Putamen (tissue), 1 donor: ENCODE data around the gene LHFPL3.
A peak's percentile ranks its signal among the peaks of the same experiment; 100 is the strongest.
"Not testable (repeated sequence)": the region's sequence is repeated elsewhere in the genome, so short reads cannot be mapped to it uniquely, and the experiment has no call there.

Experiments used
- DNase-seq: peaks from one replicate; pipeline ENCODE4 v3.0.0-alpha.2; 2016; ENCODE audit warnings: low spot score

Gene LHFPL3

DNA sequence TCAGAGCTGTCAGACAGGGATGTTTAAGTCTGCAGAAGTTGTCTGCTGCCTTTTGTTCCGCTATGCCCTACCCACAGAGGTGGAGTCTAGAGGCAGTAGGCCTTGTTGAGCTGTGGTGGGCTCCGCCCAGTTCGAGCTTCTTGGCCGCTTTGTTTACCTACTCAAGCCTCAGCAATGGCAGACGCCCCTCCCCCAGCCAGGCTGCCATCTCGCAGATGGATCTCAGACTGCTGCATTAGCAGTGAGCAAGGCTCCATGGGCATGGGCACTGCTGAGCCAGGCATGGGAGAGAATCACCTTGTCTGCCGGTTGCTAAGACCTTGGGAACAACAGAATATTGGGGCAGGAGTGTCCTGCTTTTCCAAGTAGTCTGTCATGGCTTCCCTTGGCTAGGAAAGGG is 267.2 kb downstream of the LHFPL3 start:
- DNase-seq: not testable (repeated sequence)

DNA sequence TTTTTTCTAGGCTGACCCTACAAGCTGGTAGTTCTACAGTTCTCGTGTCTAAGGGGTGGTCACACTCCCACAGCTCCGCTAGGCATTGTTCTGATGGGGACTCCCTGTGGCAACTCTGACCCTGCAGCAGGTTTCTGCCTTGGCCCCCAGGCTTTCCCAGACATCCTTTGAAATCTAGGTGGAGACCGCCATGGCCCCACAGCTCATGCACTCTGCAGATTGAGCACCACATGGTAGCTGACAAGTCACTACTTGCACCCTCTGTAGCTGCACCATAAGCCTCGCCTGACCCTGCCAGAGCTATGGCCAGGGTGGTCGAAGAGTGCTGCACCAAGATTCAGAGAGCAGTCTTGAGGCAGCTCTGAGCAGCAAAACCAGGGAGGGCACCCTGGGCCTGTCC is 275.6 kb downstream of the LHFPL3 start:
- no peak for DNase-seq

DNA sequence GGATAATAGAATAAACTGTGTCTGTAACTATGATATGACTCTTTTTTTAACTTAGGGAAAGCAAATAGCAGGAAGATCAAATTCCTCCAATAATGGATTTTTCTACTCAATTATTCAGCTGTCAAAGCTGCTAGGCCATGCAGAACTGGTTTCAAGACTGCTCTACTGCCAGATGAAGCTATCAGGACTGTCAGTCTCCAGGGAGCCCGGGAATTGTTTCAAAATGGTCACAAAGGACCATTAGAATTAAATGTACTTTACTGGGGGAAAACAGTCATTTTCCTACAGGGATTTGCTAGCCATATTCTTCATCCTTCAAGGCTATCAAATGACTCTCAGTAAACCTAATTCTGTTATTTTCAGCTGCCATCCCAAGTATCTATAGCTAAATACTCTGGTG is 276.3 kb downstream of the LHFPL3 start:
- no peak for DNase-seq

DNA sequence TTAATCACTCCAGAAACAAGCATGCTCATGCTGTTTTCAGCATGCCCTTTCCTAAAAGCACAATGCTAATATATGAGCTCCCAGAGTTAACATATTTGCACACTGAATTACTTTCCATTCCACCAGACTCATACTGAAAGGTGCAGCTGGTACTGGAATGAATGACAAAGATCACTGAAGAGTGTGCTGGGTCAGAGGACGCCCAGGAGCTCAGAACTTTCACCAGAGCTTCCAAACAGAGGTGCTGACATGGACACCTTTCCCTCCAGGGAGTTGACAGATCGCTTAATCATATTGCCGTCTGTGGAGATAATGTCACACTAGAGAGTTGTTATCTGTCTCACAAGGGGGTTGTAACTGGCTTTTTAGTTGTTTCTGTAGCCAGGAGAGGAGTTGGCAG is 292.9 kb downstream of the LHFPL3 start:
- no peak for DNase-seq

DNA sequence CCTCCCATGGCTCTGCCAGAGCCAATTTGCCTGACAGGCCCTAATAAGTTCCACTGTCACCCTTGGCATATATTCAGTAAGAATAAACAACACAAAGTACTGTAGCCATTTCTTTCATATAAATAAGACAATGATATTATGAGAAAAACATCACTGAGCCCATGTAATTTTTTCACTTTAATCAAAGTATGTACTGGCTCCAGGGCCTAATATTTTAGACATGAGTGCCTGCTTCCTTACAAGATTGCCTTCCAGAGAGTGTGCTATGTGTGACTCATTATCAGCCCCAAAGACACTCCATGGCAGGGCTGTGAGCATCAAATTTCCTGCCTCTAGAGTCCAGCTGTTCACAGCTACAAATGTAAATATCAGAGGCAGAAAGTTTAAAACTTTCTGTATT is 297.6 kb downstream of the LHFPL3 start:
- no peak for DNase-seq

DNA sequence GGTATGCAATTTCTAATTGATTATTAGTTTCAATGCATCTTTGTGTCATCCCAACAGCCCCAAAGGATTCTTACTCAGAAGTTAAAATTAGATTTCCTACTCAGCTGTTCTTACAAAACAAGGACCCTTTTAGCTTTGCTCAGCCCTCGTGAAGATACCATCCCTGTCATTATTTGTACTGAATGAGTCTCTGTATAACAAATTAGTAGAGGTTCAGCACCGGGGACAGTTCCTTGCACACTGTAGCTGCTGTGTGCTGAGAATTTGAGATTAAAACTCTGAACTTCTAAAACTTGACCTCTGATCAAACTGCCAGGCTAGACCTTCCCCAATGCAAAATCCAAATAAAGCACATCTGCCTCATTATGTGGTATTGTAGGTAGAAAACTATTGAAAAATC is 299.1 kb downstream of the LHFPL3 start:
- DNase-seq: peak; percentile 7

DNA sequence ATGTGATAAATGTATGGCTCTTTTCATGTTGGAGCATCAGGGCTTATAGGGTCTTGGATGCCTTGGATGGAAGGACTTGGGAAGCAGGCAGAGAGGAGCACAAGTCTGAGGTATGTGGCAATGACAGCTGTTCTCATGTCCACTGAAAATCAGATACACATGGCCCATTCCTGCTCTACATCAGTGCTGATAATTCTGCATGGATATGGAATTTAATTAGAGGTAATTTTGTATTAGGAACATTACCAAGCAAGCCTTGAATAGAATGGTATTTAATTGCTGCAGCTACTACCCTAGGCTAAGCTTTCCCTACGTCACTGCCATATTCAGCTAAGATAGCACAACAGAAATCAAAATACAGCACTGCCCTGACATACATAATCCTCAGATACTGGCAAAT is 299.6 kb downstream of the LHFPL3 start:
- DNase-seq: no peak

DNA sequence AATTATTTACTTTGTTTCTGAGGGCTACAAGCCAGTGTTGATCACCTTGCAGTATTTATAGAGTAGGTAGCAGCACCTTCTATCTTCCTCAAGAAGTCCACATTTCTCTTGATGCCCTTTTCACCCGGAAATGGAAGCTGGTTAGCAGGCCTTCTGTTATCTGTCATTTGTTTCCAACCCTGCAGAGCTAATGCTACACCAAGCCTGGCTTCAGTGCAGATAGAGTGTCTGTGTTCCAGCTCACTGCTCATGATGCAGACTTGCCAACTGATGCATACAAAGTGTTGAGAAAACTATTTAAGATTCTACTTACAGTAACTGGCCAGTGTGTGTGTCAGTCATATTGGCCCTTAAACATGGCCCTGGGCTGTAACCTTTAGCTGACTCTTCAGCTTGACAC is 301.0 kb downstream of the LHFPL3 start:
- no peak for DNase-seq

DNA sequence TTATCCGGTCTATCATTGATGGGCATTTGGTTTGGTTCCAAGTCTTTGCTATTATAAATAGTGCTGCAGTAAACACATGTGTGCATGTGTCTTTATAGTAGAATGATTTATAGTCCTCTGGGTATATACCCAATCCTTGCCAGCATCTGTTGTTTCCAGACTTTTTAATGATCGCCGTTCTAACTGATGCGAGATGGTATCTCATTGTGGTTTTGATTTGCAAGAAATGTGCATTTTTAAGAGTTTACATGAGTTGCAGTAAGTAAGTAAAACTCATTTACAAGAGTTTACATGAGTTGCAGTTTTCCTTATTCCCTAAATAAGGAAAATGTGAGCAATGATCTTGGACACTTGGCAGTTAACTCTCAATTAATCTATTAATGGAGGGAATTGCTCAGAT is 312.1 kb downstream of the LHFPL3 start:
- DNase-seq: no peak

DNA sequence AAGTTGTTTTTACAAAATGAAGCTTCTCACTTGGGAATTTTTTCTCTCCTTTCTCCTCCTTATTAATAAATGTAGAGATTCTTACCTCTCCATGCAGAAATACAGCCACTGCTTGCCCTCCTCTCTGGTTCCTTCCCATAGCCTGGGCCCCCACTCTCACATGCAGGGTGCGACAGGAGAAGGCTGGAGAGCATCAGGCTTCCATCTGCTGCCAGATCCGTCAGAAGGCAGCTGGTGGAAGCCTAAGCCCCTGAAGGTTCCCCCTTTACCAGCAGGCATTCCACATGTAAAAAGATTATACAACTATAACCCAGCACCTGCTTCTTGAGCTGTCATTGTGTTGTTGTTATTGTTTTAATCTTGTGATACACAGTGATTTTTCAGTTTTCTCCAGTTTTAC is 314.2 kb downstream of the LHFPL3 start:
- no peak for DNase-seq

DNA sequence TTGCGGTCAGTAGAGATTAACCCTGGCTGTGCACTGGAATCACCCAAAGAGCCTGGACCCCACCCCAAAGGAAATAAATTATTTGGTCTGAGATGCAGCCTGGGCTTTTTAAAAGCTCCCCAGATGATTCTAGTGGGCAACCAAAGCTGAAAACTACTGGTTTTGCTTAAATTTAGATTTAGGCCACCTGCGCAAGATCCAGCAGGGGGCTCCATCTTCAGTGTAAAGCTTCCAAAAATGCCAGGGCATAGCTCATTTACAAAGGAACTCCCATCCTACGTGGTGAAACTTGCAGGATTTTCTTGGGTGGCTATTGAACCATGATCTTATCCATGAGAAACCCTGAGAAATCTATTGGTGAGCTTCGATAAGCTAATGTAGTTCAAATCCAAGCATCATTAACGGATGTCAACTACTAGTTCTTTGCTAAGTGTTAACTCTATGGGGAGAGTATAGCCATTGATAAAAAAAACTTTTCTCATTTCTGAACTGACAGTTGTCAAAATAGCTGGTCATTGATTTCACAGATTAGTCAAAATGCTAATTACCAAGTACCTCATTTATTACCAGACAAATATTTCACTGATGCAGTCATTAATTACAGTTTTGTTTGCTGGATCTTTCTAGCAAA is 315.3 kb downstream of the LHFPL3 start:
- DNase-seq: no peak

DNA sequence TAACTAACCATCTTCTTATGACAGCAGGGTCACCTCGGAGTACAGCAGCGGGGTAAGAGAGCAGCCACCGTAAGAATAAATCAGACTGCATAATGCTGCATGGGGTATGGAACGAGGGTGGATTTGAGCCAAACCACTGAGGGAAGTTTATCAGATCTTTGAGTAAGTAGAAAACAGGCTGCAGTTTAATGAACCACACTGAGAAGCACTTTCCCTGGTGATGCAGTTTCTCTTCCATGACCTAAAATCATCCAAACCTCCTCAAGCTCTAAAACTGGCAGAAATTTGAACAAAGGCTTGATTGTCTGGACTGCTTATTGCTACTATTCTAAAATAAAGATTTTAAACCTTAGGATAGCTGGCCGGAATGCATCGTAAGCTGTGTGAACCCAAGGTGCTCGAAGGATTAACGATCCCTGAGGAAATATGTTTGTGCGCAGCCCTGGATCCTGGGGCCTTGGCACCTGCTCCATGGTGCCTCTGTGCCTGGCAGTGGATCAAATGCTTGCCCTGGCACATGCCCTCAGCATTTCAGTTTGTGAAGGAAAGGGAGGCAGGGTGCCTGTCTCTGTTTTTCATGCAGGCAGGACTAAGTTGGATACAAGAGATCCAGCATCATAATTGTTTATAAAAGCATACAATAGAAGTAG is 322.7 kb downstream of the LHFPL3 start:
- DNase-seq: no peak

DNA sequence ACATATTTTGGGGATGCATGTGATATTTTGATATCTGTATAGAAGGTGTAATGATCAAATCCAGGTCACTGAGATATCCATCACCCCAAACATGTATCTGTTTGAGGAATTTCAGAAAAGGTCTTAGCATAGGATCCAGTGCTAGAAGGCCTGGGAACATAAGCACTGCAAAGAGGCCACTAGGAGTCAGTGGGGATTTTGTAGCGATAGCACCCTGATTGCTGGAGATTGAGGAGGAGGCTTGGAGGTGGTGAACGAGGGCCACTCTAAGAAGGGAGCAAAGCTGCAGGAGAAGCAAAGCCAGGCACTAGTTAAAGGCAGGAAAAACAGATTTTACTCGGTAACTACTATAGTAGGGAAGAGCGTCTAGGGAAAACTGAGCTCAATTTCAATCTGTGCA is 324.0 kb downstream of the LHFPL3 start:
- DNase-seq: no peak

DNA sequence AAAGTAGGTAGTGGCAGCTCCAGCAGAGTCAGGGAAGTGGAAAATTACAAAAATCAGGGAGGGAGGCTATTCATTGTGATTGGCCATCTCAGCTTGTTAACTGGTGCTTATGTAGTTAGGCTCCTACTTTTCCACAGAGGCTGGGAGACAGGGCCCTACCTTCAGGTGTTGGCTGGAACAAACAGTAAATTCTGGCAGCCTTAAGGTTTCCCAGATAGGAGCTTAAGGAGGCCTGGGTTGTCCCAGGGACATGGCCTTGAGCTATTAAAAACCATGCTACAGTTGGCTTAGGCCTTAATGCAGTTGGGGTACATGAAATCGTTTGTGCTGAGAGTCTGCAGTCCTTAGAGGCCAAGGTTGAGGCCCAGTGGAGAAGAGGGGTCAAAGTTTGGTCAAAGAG is 324.5 kb downstream of the LHFPL3 start:
- DNase-seq: no peak

DNA sequence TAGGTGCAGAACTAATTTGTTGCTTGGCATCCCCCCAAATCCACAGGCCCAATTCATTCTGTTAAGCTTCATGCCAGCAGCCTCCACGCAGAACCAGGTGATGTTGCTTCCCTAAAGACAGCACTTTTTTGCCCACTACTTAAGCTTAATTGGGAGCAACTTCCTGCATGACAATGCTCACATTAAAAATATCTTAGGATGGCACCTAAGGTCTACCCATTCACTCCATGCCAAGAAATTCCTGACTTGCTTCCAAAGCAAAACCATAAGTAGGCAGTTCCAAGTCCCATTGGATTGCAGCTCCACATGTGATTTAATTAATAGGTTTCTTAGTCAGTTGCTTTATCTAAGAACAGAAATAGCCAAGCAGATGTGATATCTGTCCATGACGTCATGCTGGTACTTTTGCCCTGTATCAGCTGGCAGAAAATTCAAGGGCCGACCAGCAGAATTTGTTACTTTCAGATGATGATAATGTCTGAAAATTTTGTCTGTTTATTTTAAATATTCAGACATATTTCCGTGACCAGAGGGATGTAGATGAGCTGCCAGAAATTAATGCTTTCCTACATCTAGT is 325.5 kb downstream of the LHFPL3 start:
- no peak for DNase-seq

DNA sequence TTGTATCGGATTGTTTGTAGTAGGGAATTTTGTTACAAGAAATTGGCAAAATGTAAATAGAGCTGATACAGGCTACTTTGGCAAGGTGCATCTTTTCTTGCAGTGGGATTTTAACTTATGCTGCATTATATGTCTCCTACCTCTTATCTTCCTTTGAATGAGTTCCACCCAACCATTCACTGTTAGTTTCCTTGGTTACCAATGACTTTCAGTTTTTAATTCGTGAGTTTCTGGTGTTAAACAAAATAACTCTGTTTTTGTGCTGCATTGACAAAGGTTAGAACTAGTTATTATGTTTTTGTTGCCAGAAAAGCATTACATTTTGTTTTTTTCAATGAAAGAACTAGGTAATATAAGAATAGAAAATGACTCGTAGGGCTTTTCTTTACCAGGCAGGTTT is 327.2 kb downstream of the LHFPL3 start:
- no peak for DNase-seq

DNA sequence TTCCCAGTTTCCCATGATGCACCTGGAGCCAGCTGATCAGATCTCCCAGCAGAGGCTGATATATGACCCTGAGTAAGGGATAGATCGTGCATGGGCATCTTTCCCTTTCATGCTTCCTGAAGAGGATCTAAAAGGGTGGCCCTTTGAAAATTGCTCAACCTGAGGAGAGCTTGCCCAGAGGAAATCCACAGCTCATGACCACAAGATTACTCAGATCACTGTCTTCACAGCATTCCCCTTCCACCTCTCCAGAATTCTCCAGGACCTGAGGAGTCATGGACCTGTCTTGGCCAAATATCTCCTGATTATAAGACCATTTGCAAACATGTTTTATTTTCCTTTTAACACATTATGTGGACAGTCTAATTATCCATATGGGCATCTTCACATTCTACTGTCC is 328.1 kb downstream of the LHFPL3 start:
- no peak for DNase-seq

DNA sequence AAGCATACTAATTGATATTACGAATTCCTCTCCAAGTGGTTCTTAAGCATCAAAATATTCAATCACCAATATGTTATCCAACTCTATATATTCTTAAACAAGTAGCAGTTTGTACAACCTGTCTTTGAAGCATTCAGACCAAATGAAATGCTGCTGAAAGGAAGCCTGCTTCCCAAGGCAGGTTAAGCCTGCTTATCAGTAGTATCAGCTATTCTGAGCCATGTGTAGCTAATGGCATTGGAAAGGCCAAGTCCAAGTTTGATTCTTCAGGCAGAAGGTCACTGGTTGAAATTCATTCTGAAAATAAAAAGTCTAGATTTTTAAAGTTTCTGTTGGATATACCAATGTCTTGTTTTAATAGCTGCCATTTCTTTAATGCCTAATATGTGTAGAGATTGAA is 328.7 kb downstream of the LHFPL3 start:
- no peak for DNase-seq

DNA sequence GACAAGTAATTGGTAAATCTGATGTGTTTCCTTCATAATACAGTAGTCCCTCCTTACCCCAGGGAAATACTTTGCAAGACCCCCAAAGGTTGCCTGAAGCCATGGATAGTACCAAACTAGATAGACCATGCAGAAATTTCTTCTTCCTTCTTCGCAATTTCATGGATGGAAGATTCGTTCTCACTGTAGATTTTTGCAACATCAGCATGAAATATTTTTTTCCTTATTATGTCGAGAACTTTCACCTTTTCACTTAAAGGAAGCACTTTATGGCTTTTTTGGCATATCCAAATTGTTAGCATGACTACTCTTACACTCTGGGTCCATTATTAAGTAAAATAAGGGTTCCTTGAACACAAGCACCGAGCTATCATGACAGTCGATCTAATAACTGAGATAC is 333.2 kb downstream of the LHFPL3 start:
- DNase-seq: no peak

DNA sequence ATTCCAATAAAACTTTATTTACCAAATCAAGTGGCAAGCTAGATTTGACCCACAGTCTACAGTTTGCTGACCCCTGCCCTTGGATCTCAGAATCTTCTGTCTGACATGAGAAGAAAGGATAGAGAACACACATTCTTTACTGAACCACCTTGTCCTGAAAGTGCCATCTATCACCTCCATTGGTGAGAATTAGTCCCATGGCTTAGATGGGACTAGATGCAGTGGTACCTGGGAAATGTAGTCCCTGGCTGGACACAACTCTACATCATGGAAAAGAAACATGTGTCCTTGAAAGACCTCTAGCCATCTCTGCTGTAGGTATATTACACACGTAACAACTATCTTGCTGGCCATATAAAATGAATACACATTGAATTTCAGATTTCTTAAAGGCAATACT is 336.2 kb downstream of the LHFPL3 start:
- no peak for DNase-seq

DNA sequence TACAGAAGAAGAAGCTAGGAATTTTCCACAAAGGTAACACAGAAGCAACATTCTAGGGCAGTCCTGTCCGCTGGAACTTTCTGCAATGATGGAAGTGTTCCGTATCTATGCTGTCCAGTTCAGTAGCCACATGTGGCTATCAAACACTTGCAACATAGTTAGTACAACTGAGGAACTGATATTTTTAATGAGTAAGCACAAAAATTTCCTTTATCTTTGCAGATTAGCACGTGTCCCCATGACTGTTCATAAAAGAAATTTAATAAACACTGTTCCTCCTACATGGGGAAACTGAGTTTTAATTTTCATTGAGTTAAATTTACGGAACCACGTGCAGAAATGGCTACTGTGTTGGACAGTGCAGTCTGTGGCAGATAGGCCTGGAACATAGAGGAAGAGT is 349.2 kb downstream of the LHFPL3 start:
- DNase-seq: no peak

DNA sequence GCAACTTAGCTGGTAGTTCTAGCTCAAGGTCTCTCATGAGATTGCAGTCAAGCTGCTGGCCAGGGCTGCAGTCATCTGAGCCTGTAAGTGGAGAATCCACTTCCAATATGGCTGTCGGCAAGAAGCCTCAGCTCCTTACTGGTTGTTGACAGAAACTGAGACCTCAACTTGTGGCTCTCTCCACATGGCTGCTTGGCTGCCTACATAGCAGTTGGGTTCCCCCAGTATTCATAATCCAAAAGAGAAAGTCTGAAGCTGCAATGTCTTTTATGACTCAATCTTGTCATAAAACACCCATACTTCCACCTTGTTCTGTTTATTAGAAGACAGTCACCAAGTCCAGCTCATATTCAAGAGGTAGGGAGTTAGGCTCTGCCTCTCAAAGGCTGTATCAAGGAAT is 350.7 kb downstream of the LHFPL3 start:
- no peak for DNase-seq

DNA sequence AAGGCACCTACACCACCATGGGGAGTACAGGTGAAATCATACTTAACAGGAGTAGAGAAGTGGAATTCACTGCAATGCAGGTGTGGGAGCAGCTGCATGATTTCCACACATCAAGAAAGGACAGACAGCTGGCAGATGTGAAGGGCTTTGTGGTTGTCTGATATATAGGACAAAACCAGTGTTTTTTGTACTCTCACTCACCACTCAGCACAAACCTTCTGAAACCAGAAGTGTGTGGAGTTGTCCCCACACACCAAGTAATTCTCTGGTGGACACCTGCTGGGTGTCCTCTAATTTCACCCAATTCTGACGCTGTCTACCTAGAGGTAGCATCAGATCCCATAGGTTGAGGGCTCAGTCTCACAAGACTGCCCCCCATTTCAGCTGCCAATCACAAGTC is 357.9 kb downstream of the LHFPL3 start:
- no peak for DNase-seq

DNA sequence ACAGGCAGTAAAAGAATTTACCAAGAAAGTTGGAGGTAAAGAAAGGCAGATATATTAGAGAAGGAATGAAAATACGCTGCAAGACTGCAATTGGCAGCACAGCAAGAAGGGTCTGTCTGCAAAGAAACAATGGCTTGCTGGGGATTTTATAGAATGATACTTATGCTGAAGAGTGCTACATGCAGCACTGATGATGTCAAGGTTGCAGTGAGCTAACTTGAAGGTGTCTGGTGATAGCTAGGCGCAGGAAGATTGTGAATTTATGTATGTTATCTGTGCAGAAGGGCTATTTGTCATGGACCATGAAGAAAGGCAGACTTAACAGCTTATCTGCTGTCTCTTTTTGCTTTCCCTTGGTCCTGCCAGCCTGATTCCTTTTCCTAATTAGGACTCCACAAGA is 366.3 kb downstream of the LHFPL3 start:
- DNase-seq: no peak
